HCT116 (cell line): ENCODE measurements around the gene PITHD1. TPM values are rescaled to one million over a fixed set of nuclear protein-coding genes. Genes with fewer than 3 reads are reported as not detected.

Source experiments
- ATAC-seq: fragments of 200-7000 bp; cut with Tn5 transposase; 2 replicates; pipeline ENCODE4 v1.9.1; 2020; ENCODE audit warnings: mild to moderate bottlenecking, moderate library complexity
- BruUV-seq: library from RNA; stranded (reverse); fragments of 400-500 nt; replicated peaks from 2 replicates; lab custom pipeline; 2021; lab: Mats Ljungman, UMichigan
- CTCF ChIA-PET: fragments of 300-600 bp; sonication (Branson Sonifier 250); formaldehyde crosslinking; loops from one replicate; lab custom pipeline; 2021; ENCODE audit warnings: antibody characterized with exemption; lab: Charles Lee
- POLR2A ChIA-PET: fragments of 300-600, 350-600 bp; sonication (Branson Sonifier 250); formaldehyde crosslinking; loops from one replicate; lab custom pipeline; 2021; ENCODE audit warnings: antibody characterized with exemption; lab: Charles Lee
- RAD21 ChIA-PET, 2 experiments: fragments of 300-600 bp; sonication (Branson Sonifier 250); formaldehyde crosslinking; loops; one replicate each; lab custom pipeline; 2023; ENCODE audit warnings: low total read pairs in 2 of 2; ENCODE audit not compliant: uncharacterized antibody in 2 of 2, unreplicated experiment in 2 of 2, low non-redundant PET in 1 of 2; lab: Charles Lee
- DNase-seq: peaks from one replicate; pipeline ENCODE4 v3.0.0-alpha.2; 2010; ENCODE audit warnings: low read depth, low spot score
- H2AFZ ChIP-seq: fragments of 200-600 bp; shearing (Covaris generic), sonication (generic); 2 replicates; pipeline ENCODE4 v1.6.1; 2017; ENCODE audit warnings: low read depth, mixed run types, mixed read lengths, antibody characterized with exemption, low read length; ENCODE audit not compliant: poor library complexity, severe bottlenecking
- H3K27ac ChIP-seq: 2 replicates; pipeline ENCODE4 v1.5.1; 2012; ENCODE audit warnings: low read depth, low read length
- H3K27me3 ChIP-seq: fragments of 200-600 bp; sonication (generic); 2 replicates; pipeline ENCODE4 v1.6.1; 2016; ENCODE audit warnings: mixed run types, low read length, mixed read lengths; ENCODE audit not compliant: insufficient read depth
- H3K36me3 ChIP-seq, 2 experiments: fragments of 200-500 bp in 1 of 2; fragments of 200-600 bp in 1 of 2; sonication (Bioruptor generic) in 1 of 2; sonication (generic) in 1 of 2; 2 replicates each; pipeline versions ENCODE4 v1.5.1 to v1.6.1; 2014 to 2016; ENCODE audit warnings: low read length in 2 of 2, inconsistent platforms in 1 of 2, mixed read lengths in 1 of 2, mixed run types in 1 of 2; ENCODE audit not compliant: insufficient read depth in 2 of 2, control insufficient read depth in 1 of 2
- H3K4me1 ChIP-seq, 2 experiments: fragments of 200-600 bp in 1 of 2; sonication (generic) in 1 of 2; 2 replicates each; pipeline versions ENCODE4 v1.5.1 to v1.6.1; 2012 to 2017; ENCODE audit warnings: low read length in 2 of 2, inconsistent platforms in 1 of 2, mild to moderate bottlenecking in 1 of 2, mixed read lengths in 1 of 2, mixed run types in 1 of 2, moderate library complexity in 1 of 2; ENCODE audit not compliant: insufficient read depth in 2 of 2, control insufficient read depth in 1 of 2
- H3K4me2 ChIP-seq: fragments of 200-600 bp; sonication (generic); 2 replicates; pipeline ENCODE4 v1.6.1; 2017; ENCODE audit warnings: mixed run types, low read length, mixed read lengths
- H3K4me3 ChIP-seq, 2 experiments: fragments of 200-600 bp in 1 of 2; sonication (generic) in 1 of 2; replicated peaks in 1 of 2; 2 replicates each; pipeline ENCODE4 v1.5.1; 2011 to 2016; ENCODE audit warnings: low read length in 2 of 2, control low read depth in 1 of 2, low read depth in 1 of 2, mild to moderate bottlenecking in 1 of 2, mixed read lengths in 1 of 2, mixed run types in 1 of 2
- H3K79me2 ChIP-seq: fragments of 200-600 bp; sonication (generic); 2 replicates; pipeline ENCODE4 v1.6.1; 2017; ENCODE audit warnings: mild to moderate bottlenecking, mixed run types, low read length, moderate library complexity, mixed read lengths; ENCODE audit not compliant: insufficient read depth
- H3K9ac ChIP-seq: fragments of 200-600 bp; sonication (generic); 2 replicates; pipeline ENCODE4 v1.6.1; 2016; ENCODE audit warnings: low read length, mixed read lengths
- H3K9me2 ChIP-seq: fragments of 200-600 bp; sonication (generic), shearing (Covaris generic); 2 replicates; pipeline ENCODE4 v1.6.1; 2017; ENCODE audit warnings: mixed run types, mild to moderate bottlenecking, moderate library complexity; ENCODE audit not compliant: insufficient read depth
- H3K9me3 ChIP-seq, 2 experiments: fragments of 200-500 bp in 1 of 2; fragments of 200-600 bp in 1 of 2; sonication (Bioruptor generic) in 1 of 2; sonication (generic) in 1 of 2; 2 replicates each; pipeline ENCODE4 v1.6.1; 2014 to 2017; ENCODE audit warnings: low read length in 2 of 2, mixed read lengths in 2 of 2, inconsistent platforms in 1 of 2, low read depth in 1 of 2, mild to moderate bottlenecking in 1 of 2, mixed run types in 1 of 2, moderate library complexity in 1 of 2; ENCODE audit not compliant: control insufficient read depth in 1 of 2, insufficient read depth in 1 of 2
- H4K20me1 ChIP-seq: fragments of 200-600 bp; sonication (generic), shearing (Covaris generic); 2 replicates; pipeline ENCODE4 v1.6.1; 2017; ENCODE audit warnings: mixed run types, mild to moderate bottlenecking, moderate library complexity; ENCODE audit not compliant: insufficient read depth
- CEBPB ChIP-seq: IDR thresholded peaks from 2 replicates; pipeline ENCODE4 v1.6.1; 2012; ENCODE audit warnings: low read depth
- EGR1 ChIP-seq: IDR thresholded peaks from 2 replicates; pipeline ENCODE4 v1.6.1; 2012; ENCODE audit warnings: low read depth
- ELF1 ChIP-seq: IDR thresholded peaks from 2 replicates; pipeline ENCODE4 v1.6.1; 2012; ENCODE audit warnings: low read depth, borderline replicate concordance
- EZH2 ChIP-seq: fragments of 200-600 bp; sonication (generic); IDR thresholded peaks from 2 replicates; pipeline ENCODE4 v1.6.1; 2017; ENCODE audit warnings: antibody characterized with exemption, mixed run types
- EZH2phosphoT487 ChIP-seq: fragments of 200-600 bp; IDR thresholded peaks from 2 replicates; pipeline ENCODE4 v1.6.1; 2018; ENCODE audit warnings: antibody characterized with exemption, borderline replicate concordance
- FOSL1 ChIP-seq: IDR thresholded peaks from 2 replicates; pipeline ENCODE4 v1.6.1; 2012; ENCODE audit warnings: low read depth
- JUND ChIP-seq: IDR thresholded peaks from 2 replicates; pipeline ENCODE4 v1.6.1; 2012
- POLR2A ChIP-seq: IDR thresholded peaks from 2 replicates; pipeline ENCODE4 v1.7.0; 2011; ENCODE audit warnings: borderline replicate concordance; ENCODE audit not compliant: insufficient read depth, insufficient read length; ENCODE audit errors: extremely low read depth
- SIN3A ChIP-seq: IDR thresholded peaks from 2 replicates; pipeline ENCODE4 v1.6.1; 2012; ENCODE audit warnings: low read depth
- SP1 ChIP-seq: IDR thresholded peaks from 2 replicates; pipeline ENCODE4 v1.6.1; 2012; ENCODE audit warnings: low read depth
- SRF ChIP-seq: IDR thresholded peaks from 2 replicates; pipeline ENCODE4 v1.6.1; 2012; ENCODE audit warnings: low read depth
- TCF7L2 ChIP-seq: IDR thresholded peaks from 2 replicates; pipeline ENCODE4 v1.7.0; 2011; ENCODE audit warnings: borderline replicate concordance, inconsistent platforms; ENCODE audit not compliant: insufficient read depth, insufficient read length; ENCODE audit errors: extremely low read depth
- YY1 ChIP-seq: IDR thresholded peaks from 2 replicates; pipeline ENCODE4 v1.6.1; 2011; ENCODE audit warnings: low read length, low read depth, moderate library complexity, mild to moderate bottlenecking; ENCODE audit not compliant: insufficient replicate concordance; ENCODE audit errors: extremely low read depth
- ZFX ChIP-seq: fragments of 450-650 bp; IDR thresholded peaks from 2 replicates; pipeline ENCODE4 v1.6.1; 2017
- ZNF274 ChIP-seq: fragments of 200-500 bp; sonication (Bioruptor generic); IDR thresholded peaks from 2 replicates; pipeline ENCODE4 v1.6.1; 2014; ENCODE audit warnings: mild to moderate bottlenecking, low read depth, low read length, inconsistent platforms
- intact Hi-C: fragments of 100-400 bp; cut with micrococcal nuclease; formaldehyde crosslinking; loops from 2 replicates; pipeline ENCODE4 v1.10.0; 2022
- total RNA-seq: library from RNA; stranded (reverse); gene quantifications from one replicate; pipeline ENCODE4 v1.2.1, GENCODE V29; 2021; ENCODE audit not compliant: unreplicated experiment
- TF ChIP-seq, protein P1 (sequence below): IDR thresholded peaks from 2 replicates; pipeline ENCODE4 v1.6.1; 2011; ENCODE audit warnings: mild to moderate bottlenecking, low read length, moderate library complexity; ENCODE audit not compliant: insufficient replicate concordance; ENCODE audit errors: extremely low read depth
- TF ChIP-seq, protein P2 (sequence below), 3 experiments: fragments of 200-600 bp in 1 of 3; sonication (generic) in 1 of 3; IDR thresholded peaks in 2 of 3; conservative IDR thresholded peaks in 1 of 3; 2 replicates each; pipeline ENCODE4 v1.5.1; 2012 to 2017; ENCODE audit warnings: low read depth in 2 of 3, low read length in 2 of 3, antibody characterized with exemption in 1 of 3, borderline replicate concordance in 1 of 3, control low read depth in 1 of 3, mild to moderate bottlenecking in 1 of 3, mixed read lengths in 1 of 3, mixed run types in 1 of 3, moderate library complexity in 1 of 3; ENCODE audit not compliant: insufficient read depth in 1 of 3
- TF ChIP-seq, protein P3 (sequence below): IDR thresholded peaks from 2 replicates; pipeline ENCODE4 v1.6.1; 2012; ENCODE audit warnings: low read depth
- TF ChIP-seq, protein P4 (sequence below): IDR thresholded peaks from 2 replicates; pipeline ENCODE4 v1.6.1; 2012
- TF ChIP-seq, protein P5 (sequence below): IDR thresholded peaks from 2 replicates; pipeline ENCODE4 v1.6.1; 2012

PITHD1 gene
- total RNA-seq, 1 experiment from 2014 or later, result 57.2 TPM

DNA sequence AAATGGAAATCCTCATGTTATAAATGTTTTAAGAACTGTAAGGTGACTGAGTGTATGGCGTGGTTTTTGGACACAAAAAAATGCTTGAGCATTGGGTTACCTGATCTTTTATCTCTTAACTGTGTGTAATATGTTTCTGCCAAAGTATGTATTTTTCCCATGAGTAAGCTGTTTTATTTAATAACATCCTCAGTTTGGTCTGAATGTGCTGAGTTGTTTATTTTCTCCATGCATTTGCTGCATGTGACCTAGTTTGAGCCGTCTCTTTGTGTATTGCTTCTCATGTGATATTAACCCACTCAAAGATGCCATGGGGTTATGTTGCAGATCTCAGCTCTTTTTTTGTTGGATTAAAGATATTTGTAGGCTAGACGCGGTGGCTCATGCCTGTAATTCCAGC, 6.6 kb downstream of the PITHD1 start:
- Histone ChIP-seq H3K9me3 (no peaks in the 10 kb centered on the region), H3K27ac (no peak overlapping the region), H3K9ac (no peak overlapping the region), H3K9me2 (no peaks in the 10 kb centered on the region), H2AFZ (no peak overlapping the region), H3K4me3 (no peak overlapping the region), H4K20me1 (0 out of 2 replicates have a peak, but pooled peaks cover 4% of the 10 kb centered on the region), H3K4me1 (peaks cover 17 to 26% of the 10 kb centered on the region in 2 experiments), H3K27me3 (no peaks in the 10 kb centered on the region), H3K36me3 (peaks cover 31 to 47% of the 10 kb centered on the region in 2 experiments; a peak in 3 of 4 replicates), H3K79me2 (peaks cover 57% of the 10 kb centered on the region), H3K4me2 (no peak overlapping the region)
- DNase-seq (no peak), ATAC-seq (no peak)
- intact Hi-C loops, result no loop called here
- no TSS peak for BruUV-seq
- TF ChIP-seq, protein P1, sequence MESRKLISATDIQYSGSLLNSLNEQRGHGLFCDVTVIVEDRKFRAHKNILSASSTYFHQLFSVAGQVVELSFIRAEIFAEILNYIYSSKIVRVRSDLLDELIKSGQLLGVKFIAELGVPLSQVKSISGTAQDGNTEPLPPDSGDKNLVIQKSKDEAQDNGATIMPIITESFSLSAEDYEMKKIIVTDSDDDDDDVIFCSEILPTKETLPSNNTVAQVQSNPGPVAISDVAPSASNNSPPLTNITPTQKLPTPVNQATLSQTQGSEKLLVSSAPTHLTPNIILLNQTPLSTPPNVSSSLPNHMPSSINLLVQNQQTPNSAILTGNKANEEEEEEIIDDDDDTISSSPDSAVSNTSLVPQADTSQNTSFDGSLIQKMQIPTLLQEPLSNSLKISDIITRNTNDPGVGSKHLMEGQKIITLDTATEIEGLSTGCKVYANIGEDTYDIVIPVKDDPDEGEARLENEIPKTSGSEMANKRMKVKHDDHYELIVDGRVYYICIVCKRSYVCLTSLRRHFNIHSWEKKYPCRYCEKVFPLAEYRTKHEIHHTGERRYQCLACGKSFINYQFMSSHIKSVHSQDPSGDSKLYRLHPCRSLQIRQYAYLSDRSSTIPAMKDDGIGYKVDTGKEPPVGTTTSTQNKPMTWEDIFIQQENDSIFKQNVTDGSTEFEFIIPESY, result no peak
- no peak for TF ChIP-seq POLR2A
- TF ChIP-seq SP1, result no peak
- TF ChIP-seq EGR1, result no peak
- TF ChIP-seq, protein P2, sequence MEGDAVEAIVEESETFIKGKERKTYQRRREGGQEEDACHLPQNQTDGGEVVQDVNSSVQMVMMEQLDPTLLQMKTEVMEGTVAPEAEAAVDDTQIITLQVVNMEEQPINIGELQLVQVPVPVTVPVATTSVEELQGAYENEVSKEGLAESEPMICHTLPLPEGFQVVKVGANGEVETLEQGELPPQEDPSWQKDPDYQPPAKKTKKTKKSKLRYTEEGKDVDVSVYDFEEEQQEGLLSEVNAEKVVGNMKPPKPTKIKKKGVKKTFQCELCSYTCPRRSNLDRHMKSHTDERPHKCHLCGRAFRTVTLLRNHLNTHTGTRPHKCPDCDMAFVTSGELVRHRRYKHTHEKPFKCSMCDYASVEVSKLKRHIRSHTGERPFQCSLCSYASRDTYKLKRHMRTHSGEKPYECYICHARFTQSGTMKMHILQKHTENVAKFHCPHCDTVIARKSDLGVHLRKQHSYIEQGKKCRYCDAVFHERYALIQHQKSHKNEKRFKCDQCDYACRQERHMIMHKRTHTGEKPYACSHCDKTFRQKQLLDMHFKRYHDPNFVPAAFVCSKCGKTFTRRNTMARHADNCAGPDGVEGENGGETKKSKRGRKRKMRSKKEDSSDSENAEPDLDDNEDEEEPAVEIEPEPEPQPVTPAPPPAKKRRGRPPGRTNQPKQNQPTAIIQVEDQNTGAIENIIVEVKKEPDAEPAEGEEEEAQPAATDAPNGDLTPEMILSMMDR (IDR thresholded peaks at IDR 0.05 in 2 of 3, conservative IDR thresholded peaks at IDR 0.05 in 1 of 3; ENCODE audit: borderline replicate concordance in 1 of 3, insufficient read depth in 1 of 3, low read depth in 2 of 3, low read length in 2 of 3), result no peak
- TF ChIP-seq ELF1, result no peak
- no peak for TF ChIP-seq ZFX
- no peak for TF ChIP-seq TCF7L2
- TF ChIP-seq YY1, result no peak
- TF ChIP-seq EZH2, result no peak
- TF ChIP-seq EZH2phosphoT487, result no peak
- TF ChIP-seq, protein P3, sequence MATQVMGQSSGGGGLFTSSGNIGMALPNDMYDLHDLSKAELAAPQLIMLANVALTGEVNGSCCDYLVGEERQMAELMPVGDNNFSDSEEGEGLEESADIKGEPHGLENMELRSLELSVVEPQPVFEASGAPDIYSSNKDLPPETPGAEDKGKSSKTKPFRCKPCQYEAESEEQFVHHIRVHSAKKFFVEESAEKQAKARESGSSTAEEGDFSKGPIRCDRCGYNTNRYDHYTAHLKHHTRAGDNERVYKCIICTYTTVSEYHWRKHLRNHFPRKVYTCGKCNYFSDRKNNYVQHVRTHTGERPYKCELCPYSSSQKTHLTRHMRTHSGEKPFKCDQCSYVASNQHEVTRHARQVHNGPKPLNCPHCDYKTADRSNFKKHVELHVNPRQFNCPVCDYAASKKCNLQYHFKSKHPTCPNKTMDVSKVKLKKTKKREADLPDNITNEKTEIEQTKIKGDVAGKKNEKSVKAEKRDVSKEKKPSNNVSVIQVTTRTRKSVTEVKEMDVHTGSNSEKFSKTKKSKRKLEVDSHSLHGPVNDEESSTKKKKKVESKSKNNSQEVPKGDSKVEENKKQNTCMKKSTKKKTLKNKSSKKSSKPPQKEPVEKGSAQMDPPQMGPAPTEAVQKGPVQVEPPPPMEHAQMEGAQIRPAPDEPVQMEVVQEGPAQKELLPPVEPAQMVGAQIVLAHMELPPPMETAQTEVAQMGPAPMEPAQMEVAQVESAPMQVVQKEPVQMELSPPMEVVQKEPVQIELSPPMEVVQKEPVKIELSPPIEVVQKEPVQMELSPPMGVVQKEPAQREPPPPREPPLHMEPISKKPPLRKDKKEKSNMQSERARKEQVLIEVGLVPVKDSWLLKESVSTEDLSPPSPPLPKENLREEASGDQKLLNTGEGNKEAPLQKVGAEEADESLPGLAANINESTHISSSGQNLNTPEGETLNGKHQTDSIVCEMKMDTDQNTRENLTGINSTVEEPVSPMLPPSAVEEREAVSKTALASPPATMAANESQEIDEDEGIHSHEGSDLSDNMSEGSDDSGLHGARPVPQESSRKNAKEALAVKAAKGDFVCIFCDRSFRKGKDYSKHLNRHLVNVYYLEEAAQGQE, result no peak
- no peak for TF ChIP-seq FOSL1
- TF ChIP-seq SIN3A, result no peak
- TF ChIP-seq, protein P4, sequence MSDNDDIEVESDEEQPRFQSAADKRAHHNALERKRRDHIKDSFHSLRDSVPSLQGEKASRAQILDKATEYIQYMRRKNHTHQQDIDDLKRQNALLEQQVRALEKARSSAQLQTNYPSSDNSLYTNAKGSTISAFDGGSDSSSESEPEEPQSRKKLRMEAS, result no peak
- TF ChIP-seq ZNF274, result no peak
- TF ChIP-seq CEBPB, result no peak
- TF ChIP-seq SRF, result no peak
- TF ChIP-seq JUND, result no peak
- TF ChIP-seq, protein P5, sequence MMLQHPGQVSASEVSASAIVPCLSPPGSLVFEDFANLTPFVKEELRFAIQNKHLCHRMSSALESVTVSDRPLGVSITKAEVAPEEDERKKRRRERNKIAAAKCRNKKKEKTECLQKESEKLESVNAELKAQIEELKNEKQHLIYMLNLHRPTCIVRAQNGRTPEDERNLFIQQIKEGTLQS, result no peak
- CTCF ChIA-PET, result no interaction called here
- POLR2A ChIA-PET, result no interaction called here
- RAD21 ChIA-PET, result no interaction called here
